Measurements from ENCODE around the gene PIK3C2B. TPM values are rescaled to one million over a fixed set of nuclear protein-coding genes. Genes with fewer than 3 reads are reported as not detected.
A peak's percentile ranks its signal among the peaks of the same experiment; 100 is the strongest.

The PIK3C2B gene
- total RNA-seq, 3 donors from 2014 or later (not counting 1 experiment from before 2014, with no cell fraction given), result 18.1 to 34.8 (median 29.5) TPM

- intact Hi-C loops (cut with micrococcal nuclease), result no loop called here
- no peak overlapping the region for H3K27ac Mint-ChIP-seq
- no peaks in the 10 kb centered on the region for H3K36me3 Mint-ChIP-seq
- no peak overlapping the region for H3K4me3 ChIP-seq (ENCODE audit: low read length)
- no peaks in the 10 kb centered on the region for H3K27me3 ChIP-seq (ENCODE audit: control insufficient read depth, insufficient read depth, low read length)
- H3K4me1 ChIP-seq (ENCODE audit: control insufficient read depth, insufficient read depth, low read length), result peaks cover 57% of the 10 kb centered on the region
- H3K4me1 Mint-ChIP-seq, result peaks cover 16 to 21% of the 10 kb centered on the region in 2 donors
- no peak for DNase-seq
- H3K4me3 Mint-ChIP-seq, result no peak overlapping the region
- H3K27me3 Mint-ChIP-seq (ENCODE audit: low read depth in 2 of 2), result no peaks in the 10 kb centered on the region
- ATAC-seq, result no peak
- TF ChIP-seq CTCF (IDR thresholded peaks at IDR 0.05), result no peak
- no peaks in the 10 kb centered on the region for H3K9me3 Mint-ChIP-seq
- H3K36me3 ChIP-seq (ENCODE audit: control insufficient read depth, insufficient read depth, low read length), result peaks cover 15% of the 10 kb centered on the region
- WGBS (ENCODE audit: insufficient coverage), result 92% methylated on average over 10 of the region's 10 CpGs
- H3K27ac ChIP-seq (ENCODE audit: low read length), result no peak overlapping the region
- H3K9me3 ChIP-seq (ENCODE audit: control insufficient read depth, insufficient read depth, low read length), result no peaks in the 10 kb centered on the region
Observed at GRCh38 chr1:204463125-204464060, 31.2 kb downstream of the PIK3C2B start.

- TF ChIP-seq CTCF (IDR thresholded peaks at IDR 0.05), result no peak
- H3K4me1 Mint-ChIP-seq, result peaks cover 16 to 21% of the 10 kb centered on the region in 2 donors
- no peaks in the 10 kb centered on the region for H3K27me3 Mint-ChIP-seq (ENCODE audit: low read depth in 2 of 2)
- Histone ChIP-seq H3K36me3 (ENCODE audit: control insufficient read depth, insufficient read depth, low read length) (peaks cover 16% of the 10 kb centered on the region), H3K4me3 (ENCODE audit: low read length) (no peak overlapping the region), H3K9me3 (ENCODE audit: control insufficient read depth, insufficient read depth, low read length) (no peaks in the 10 kb centered on the region), H3K27ac (ENCODE audit: low read length) (no peak overlapping the region), H3K27me3 (ENCODE audit: control insufficient read depth, insufficient read depth, low read length) (no peaks in the 10 kb centered on the region), H3K4me1 (ENCODE audit: control insufficient read depth, insufficient read depth, low read length) (peaks cover 56% of the 10 kb centered on the region)
- WGBS (ENCODE audit: insufficient coverage), result 48% methylated on average over 4 of the region's 4 CpGs
- ATAC-seq (no peak), DNase-seq (no peak)
- H3K9me3 Mint-ChIP-seq, result no peaks in the 10 kb centered on the region
- peak overlapping the region; percentile 70 to 89 for H3K27ac Mint-ChIP-seq
- no peaks in the 10 kb centered on the region for H3K36me3 Mint-ChIP-seq
- intact Hi-C loops (cut with micrococcal nuclease), result no loop called here
- H3K4me3 Mint-ChIP-seq, result no peak overlapping the region
Observed at GRCh38 chr1:204462229-204462561, 32.4 kb downstream of the PIK3C2B start.

- ATAC-seq (peak in 1 of 3 donors; percentile 47), DNase-seq (peak in 1 of 2 donors; percentile 42)
- 17% methylated on average over 9 of the region's 11 CpGs for WGBS (ENCODE audit: insufficient coverage)
- no peaks in the 10 kb centered on the region for H3K27me3 Mint-ChIP-seq (ENCODE audit: low read depth in 2 of 2)
- peak overlapping the region; percentile 50 for H3K4me3 Mint-ChIP-seq
- intact Hi-C loops (cut with micrococcal nuclease), result no loop called here
- no peaks in the 10 kb centered on the region for H3K36me3 Mint-ChIP-seq
- no peaks in the 10 kb centered on the region for H3K27me3 ChIP-seq (ENCODE audit: control insufficient read depth, insufficient read depth, low read length)
- H3K27ac Mint-ChIP-seq, result peak overlapping the region; percentile 70 to 89
- H3K9me3 Mint-ChIP-seq, result no peaks in the 10 kb centered on the region
- H3K27ac ChIP-seq (ENCODE audit: low read length), result peak overlapping the region; percentile 57
- H3K4me1 Mint-ChIP-seq, result peaks cover 16 to 21% of the 10 kb centered on the region in 2 donors
- no peaks in the 10 kb centered on the region for H3K9me3 ChIP-seq (ENCODE audit: control insufficient read depth, insufficient read depth, low read length)
- no peak overlapping the region for H3K4me3 ChIP-seq (ENCODE audit: low read length)
- TF ChIP-seq CTCF (IDR thresholded peaks at IDR 0.05), result no peak
- peaks cover 50% of the 10 kb centered on the region for H3K4me1 ChIP-seq (ENCODE audit: control insufficient read depth, insufficient read depth, low read length)
- peaks cover 18% of the 10 kb centered on the region for H3K36me3 ChIP-seq (ENCODE audit: control insufficient read depth, insufficient read depth, low read length)
Observed at GRCh38 chr1:204461331-204462228, 33.0 kb downstream of the PIK3C2B start.

All from natural killer cell (primary cell).